Spinal cord (tissue), 10 donors: ENCODE measurements around the gene ENDOV. TPM values are rescaled to one million over a fixed set of nuclear protein-coding genes. Genes with fewer than 3 reads are reported as not detected.

ENCODE experiments used
- DNase-seq, 6 donors: peaks; one replicate each; pipeline versions ENCODE4 v3.0.0 to v3.0.0-alpha.2; 2013 to 2015; ENCODE audit warnings: low spot score in 6 of 6, low read depth in 4 of 6
- H3K27ac ChIP-seq: one replicate; pipeline ENCODE4 v1.5.1; 2013; ENCODE audit warnings: low read depth, low read length, control low read depth
- H3K27me3 ChIP-seq: one replicate; pipeline ENCODE4 v1.6.1; 2013; ENCODE audit warnings: low read length; ENCODE audit not compliant: control insufficient read depth, insufficient read depth
- H3K36me3 ChIP-seq: one replicate; pipeline ENCODE4 v1.6.1; 2013; ENCODE audit warnings: low read length; ENCODE audit not compliant: control insufficient read depth, insufficient read depth
- H3K4me1 ChIP-seq: one replicate; pipeline ENCODE4 v1.6.1; 2013; ENCODE audit warnings: low read length; ENCODE audit not compliant: control insufficient read depth, insufficient read depth
- H3K4me3 ChIP-seq: one replicate; pipeline ENCODE4 v1.5.1; 2013; ENCODE audit warnings: low read depth, low read length, control low read depth
- H3K9me3 ChIP-seq: one replicate; pipeline ENCODE4 v1.6.1; 2013; ENCODE audit warnings: low read length; ENCODE audit not compliant: control insufficient read depth, insufficient read depth
- WGBS: methylation state at CpG from one replicate; pipeline ENCODE4 v1.1.5; 2013; ENCODE audit warnings: missing lambda C conversion rate; ENCODE audit not compliant: insufficient coverage; 5-methylcytosine and 5-hydroxymethylcytosine counted together
- polyA plus RNA-seq, 2 donors: library from polyadenylated mRNA; unstranded; fragments of 120-200 nt; gene quantifications; one replicate each; pipeline ENCODE4 v1.2.1, GENCODE V29; 2013; ENCODE audit not compliant: insufficient read length in 2 of 2
- total RNA-seq, 2 donors: library from RNA; depleted of rRNA in 1 of 2; stranded (reverse); fragments of 120-200 nt in 1 of 2; fragments of >200 nt in 1 of 2; gene quantifications; one replicate each; pipeline versions ENCODE4 v1.2.3 to v1.2.4, GENCODE V29; 2013 to 2014
- donor health status: healthy.

ENDOV gene
- total and polyA plus RNA-seq, 4 donors, result 14.3 to 51.6 (median 29.4) TPM

DNA sequence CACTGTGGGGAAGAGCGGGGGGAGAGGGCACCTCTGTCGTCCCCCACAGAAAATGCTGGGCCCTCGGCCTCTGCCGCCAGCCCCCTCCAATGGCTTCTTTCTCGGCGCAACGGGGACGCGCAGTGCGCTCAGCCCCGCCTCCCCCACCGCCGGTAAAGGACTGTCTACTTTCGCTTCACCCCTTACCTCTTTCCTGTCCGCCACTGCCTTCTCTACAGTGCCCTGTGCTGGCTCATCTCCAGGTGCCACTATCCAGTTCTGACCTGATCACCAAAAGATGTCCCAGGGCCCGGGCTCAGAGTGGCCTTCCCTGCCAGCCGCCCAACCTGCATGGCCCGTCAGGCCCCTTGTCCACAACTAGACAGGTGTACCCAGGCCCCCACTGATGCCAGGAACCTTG is 7.3 kb downstream of the ENDOV start:
- H3K27ac ChIP-seq, result no peak overlapping the region
- no peaks in the 10 kb centered on the region for H3K9me3 ChIP-seq
- no peaks in the 10 kb centered on the region for H3K27me3 ChIP-seq
- DNase-seq, result no peak
- 81% methylated on average over 18 of the region's 18 CpGs for WGBS
- no peak overlapping the region for H3K4me3 ChIP-seq
- H3K4me1 ChIP-seq, result peaks cover 8% of the 10 kb centered on the region
- peaks cover 59% of the 10 kb centered on the region for H3K36me3 ChIP-seq

DNA sequence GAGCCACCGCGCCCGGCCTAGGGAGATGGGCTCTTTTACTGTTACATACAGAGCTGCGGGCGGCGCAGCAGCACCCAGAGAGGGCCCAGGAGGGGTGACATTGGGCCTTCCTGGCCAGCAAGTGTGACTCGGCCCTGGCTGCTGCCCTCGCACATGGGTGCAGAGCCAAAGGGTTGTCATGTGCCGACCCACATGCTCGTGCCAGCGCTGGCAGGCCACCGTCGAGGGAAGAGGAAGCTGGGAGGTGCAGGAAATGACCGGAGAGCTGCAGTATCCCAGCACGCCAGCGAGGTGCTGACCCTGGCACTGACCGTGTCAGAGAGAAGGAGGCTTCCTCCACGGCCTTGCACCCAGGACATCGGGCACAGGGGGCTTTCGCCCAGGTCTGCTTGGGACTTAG is 8.0 kb downstream of the ENDOV start:
- Histone ChIP-seq H3K27me3 (no peaks in the 10 kb centered on the region), H3K9me3 (no peaks in the 10 kb centered on the region), H3K4me3 (no peak overlapping the region), H3K4me1 (peaks cover 8% of the 10 kb centered on the region), H3K36me3 (peaks cover 59% of the 10 kb centered on the region), H3K27ac (no peak overlapping the region)
- WGBS, result 92% methylated on average over 20 of the region's 20 CpGs
- DNase-seq, result no peak

DNA sequence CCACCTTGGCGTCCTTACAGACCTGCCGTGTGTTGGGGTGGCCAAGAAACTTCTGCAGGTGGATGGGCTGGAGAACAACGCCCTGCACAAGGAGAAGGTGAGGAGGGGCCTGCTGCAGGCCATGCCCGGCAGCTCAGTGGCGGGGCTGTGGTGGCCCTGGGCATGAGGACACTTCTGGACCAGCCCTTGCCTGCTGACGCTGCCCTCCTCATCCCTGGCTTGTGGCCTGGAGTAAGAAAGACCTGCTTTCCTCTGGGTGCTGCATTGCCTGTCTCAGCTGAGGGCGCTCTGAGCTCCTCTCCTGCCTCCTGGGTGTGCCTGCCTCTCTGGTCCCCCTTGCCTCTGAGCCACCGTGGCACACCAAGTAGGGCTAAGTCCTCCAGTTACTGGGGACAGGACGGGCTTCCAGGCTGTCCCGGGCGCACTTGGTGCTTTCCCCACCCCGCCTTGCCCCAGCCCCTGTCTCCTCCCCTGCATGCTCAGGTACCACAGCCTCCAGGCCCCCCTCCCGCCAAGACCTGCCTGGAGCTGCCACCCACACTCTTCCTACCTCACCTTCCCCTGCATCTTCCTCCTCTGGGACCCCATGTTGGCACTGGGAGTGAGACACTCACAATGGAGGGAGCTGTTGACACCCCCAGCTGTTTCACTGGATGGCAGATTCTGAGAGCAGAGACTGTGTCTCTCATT is 8.7 kb downstream of the ENDOV start:
- no peak for DNase-seq
- Histone ChIP-seq H3K36me3 (peaks cover 65% of the 10 kb centered on the region), H3K9me3 (no peaks in the 10 kb centered on the region), H3K4me1 (peaks cover 8% of the 10 kb centered on the region), H3K27ac (no peak overlapping the region), H3K4me3 (no peak overlapping the region), H3K27me3 (no peaks in the 10 kb centered on the region)
- 75% methylated on average over 12 of the region's 13 CpGs for WGBS

DNA sequence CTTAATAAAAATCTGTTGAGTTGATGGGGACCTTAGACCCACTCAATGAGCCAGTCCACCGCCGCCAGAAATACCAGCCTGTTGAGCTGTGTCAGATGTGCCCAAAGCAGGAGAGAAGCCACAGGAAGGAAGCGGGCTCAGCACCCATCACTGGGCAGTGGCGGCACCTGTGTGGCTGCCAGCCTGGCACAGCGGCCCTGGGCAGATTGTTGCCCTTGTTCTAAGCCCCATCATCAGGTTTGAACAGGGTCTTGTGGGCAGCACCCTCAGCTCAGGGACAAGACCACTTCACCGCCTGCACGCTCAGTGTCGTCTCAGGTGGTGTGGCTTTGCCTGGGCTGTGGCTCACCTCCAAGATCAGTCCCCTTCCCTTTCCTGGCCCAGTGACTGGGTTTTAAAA is 9.3 kb downstream of the ENDOV start:
- Histone ChIP-seq H3K4me3 (no peak overlapping the region), H3K27ac (no peak overlapping the region), H3K27me3 (no peaks in the 10 kb centered on the region), H3K9me3 (no peaks in the 10 kb centered on the region), H3K4me1 (peaks cover 8% of the 10 kb centered on the region), H3K36me3 (peaks cover 65% of the 10 kb centered on the region)
- DNase-seq, result no peak
- WGBS, result 93% methylated on average over 6 of the region's 8 CpGs

DNA sequence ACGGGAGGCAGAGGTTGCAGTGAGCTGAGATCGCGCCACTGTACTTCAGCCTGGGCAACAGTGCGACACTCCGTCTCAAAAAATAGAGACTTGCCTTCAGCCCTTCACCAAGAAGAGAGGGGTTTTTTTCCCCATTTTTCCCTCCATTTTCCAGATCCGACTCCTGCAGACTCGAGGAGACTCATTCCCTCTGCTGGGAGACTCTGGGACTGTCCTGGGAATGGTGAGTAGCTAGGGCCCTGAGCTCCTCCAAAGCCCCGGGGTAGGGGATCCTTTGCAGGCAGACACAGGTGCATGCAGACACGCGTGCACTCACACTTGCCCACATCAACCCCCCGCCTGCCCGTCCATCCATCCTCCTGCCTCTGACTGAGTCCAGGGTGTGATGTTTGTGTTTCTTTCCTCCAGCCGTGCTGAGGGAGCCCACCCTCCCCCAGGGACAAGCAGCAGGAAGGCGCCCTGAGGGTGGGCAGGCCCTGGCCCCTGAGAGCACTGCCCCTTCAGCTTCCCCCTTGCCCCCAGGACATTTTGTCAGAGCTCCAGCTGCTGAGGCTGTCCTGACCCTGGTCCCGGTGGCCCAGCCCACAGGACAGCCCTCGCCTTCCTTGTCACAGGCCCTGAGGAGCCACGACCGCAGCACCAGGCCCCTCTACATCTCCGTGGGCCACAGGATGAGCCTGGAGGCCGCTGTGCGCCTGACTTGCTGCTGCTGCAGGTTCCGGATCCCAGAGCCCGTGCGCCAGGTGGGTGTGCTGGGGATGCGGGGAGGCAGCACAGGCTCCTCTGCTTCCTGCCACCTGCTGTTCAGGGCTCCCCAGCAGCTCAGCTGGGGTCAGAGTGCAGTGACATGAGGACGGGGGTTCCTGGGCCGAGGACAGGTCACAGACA is 10.2 kb downstream of the ENDOV start:
- Histone ChIP-seq H3K27me3 (no peaks in the 10 kb centered on the region), H3K27ac (no peak overlapping the region), H3K9me3 (no peaks in the 10 kb centered on the region), H3K4me3 (no peak overlapping the region), H3K4me1 (peaks cover 8% of the 10 kb centered on the region), H3K36me3 (peaks cover 67% of the 10 kb centered on the region)
- WGBS, result 84% methylated on average over 19 of the region's 27 CpGs
- no peak for DNase-seq

DNA sequence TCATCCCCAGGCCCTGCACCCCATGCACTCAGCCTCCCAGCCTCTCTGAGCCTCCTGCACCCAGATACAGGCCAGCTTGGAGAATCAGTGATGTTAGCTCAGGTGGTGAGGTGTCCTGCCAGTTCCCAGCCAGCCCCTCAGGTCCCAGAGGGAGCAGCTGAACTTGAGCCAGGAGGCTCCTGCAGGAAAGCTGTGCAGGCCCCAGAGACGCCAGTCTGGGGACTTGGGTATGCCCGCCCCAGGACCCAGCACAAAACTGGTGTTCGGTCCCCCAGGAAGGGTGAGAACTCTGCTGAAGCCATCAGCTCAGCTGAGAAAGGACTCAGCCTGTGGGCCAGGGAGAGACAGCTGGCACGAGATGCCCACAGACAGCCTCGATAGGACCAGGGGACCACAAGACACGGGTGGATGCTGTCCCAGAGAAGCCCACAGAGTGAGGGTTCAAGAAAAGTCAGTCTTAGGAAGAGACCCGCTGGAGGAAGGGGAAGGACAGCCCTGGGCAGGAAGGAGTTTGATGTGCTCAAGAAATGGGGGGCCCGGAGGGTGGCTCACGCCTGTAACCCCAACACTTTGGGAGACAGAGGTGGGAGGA is 11.0 kb downstream of the ENDOV start:
- Histone ChIP-seq H3K4me1 (peaks cover 8% of the 10 kb centered on the region), H3K4me3 (no peak overlapping the region), H3K27me3 (no peaks in the 10 kb centered on the region), H3K27ac (no peak overlapping the region), H3K9me3 (no peaks in the 10 kb centered on the region), H3K36me3 (peaks cover 72% of the 10 kb centered on the region)
- 84% methylated on average over 9 of the region's 9 CpGs for WGBS
- DNase-seq, result no peak

DNA sequence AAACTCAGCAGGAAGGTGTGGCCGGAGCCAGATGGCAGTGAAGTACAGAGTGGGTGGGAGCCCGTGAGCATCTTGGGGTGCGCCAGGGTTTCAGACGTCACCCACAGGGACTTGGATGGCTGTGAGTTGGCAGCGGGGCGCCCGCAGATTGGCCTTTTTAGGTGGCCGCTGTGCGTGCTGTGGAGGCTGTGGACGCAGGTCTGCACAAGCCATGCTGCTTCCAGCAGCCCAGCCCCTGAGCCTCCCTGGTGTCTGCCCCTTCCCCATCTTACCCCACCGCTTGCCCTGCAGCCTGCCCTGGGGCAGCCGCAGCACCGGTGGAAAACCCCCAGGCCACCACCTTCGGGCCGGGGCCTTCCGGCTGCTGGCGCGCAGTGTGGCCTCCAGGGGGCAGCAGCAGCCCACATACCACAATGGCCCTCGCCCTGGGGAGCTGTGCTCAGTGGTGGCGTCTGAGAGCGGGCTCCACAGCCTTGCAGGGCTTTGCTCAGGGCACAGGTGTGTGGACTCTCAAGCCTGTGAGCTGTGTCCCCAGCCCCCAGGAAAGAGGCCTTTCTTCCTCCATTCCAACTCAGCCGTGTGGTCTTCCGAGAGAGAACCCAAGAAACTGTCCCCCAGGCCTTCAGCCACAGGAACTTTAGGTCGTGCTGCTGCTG is 11.8 kb downstream of the ENDOV start:
- H3K36me3 ChIP-seq, result peaks cover 77% of the 10 kb centered on the region
- peak in 5 of 6 donors; percentile 17 to 92 (median 53) for DNase-seq
- H3K4me1 ChIP-seq, result peaks cover 8% of the 10 kb centered on the region
- H3K27me3 ChIP-seq, result no peaks in the 10 kb centered on the region
- WGBS, result 34% methylated on average over 22 of the region's 24 CpGs
- no peak overlapping the region for H3K27ac ChIP-seq
- H3K4me3 ChIP-seq, result no peak overlapping the region
- no peaks in the 10 kb centered on the region for H3K9me3 ChIP-seq

DNA sequence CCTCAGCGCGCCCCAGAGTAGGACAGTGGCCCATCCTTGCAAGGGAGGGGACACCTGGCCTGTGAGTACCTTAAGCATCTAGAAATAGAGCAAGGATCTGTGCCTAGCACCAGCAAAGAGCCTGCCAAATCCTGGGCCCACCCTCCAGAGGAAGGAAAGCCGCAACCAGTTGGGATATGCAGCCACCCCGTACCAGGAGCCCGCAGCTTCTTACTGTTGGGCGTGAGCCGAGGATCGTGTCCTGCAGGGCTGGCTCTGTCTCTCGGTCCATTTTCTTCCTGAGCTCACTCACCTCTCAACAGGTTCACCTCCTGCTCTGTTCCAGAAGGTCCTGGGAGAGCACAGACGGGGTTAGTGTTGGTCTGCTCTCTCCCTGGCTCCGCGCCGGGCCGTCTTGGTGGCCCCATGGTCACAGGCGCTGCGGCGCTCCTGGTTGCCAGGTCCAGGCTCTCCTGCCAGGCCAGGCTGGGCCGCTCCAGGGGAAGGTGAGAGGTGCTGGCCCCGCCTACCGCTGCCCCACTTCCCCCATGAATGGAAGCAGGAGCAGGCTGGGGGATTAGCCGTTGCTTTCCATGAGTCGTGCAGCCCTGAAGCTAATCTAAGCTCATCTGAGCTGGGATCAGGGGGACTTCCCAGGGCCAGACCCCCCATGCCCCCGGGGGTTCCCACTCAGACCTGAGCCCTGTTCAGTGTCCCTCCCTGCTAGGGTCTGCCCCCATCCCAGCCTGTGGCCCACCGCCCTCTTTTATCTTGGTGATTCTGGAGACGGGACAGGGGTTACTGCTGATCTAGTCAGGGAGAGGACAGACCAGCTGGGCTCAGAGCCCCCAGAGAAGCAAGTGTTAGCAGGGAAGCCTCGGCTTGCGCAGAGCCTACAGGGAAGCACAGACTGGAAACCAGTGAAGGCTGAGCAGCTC is 12.7 kb downstream of the ENDOV start:
- Histone ChIP-seq H3K4me3 (no peak overlapping the region), H3K36me3 (peaks cover 74% of the 10 kb centered on the region), H3K4me1 (peaks cover 8% of the 10 kb centered on the region), H3K27me3 (no peaks in the 10 kb centered on the region), H3K9me3 (no peaks in the 10 kb centered on the region), H3K27ac (no peak overlapping the region)
- no peak for DNase-seq
- 84% methylated on average over 27 of the region's 27 CpGs for WGBS

DNA sequence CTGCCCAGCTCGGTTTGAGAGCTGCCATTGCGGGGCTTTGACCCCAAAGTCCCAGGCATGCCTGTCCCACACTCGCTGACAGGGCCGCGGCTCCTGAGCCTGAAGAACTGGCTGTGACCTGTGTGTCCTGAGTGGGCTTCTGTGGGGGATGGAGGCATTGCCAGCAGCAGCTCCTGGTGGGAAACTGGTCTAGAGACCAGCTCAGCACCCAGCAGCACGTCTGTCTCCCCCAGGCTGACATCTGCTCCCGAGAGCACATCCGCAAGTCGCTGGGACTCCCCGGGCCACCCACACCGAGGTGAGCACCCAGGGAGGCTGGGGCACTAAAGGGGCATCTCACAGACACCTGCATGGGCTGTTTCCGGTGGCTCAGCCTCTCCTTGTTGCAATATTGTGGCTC is 13.4 kb downstream of the ENDOV start:
- Histone ChIP-seq H3K27me3 (no peaks in the 10 kb centered on the region), H3K27ac (no peak overlapping the region), H3K4me1 (peaks cover 8% of the 10 kb centered on the region), H3K9me3 (no peaks in the 10 kb centered on the region), H3K36me3 (peaks cover 70% of the 10 kb centered on the region), H3K4me3 (no peak overlapping the region)
- DNase-seq, result no peak
- 89% methylated on average over 12 of the region's 12 CpGs for WGBS
